Bronchial epithelial cell (primary cell): ENCODE results near the gene CYP27A1. TPM values are rescaled to one million over a fixed set of nuclear protein-coding genes. Genes with fewer than 3 reads are reported as not detected.

ENCODE experiments used
- DNase-seq: peaks from one replicate; pipeline ENCODE4 v3.0.0-alpha.2; 2010; ENCODE audit warnings: low read depth
- FAIRE-seq: peaks from 2 replicates; lab custom pipeline; 2011; peaks lifted over from hg19 to GRCh38; lab: Jason Lieb, UNC
- H3K27me3 ChIP-seq: 2 replicates; pipeline ENCODE4 v1.5.1; 2011; ENCODE audit warnings: low read length; ENCODE audit not compliant: control insufficient read depth, insufficient read depth
- H3K36me3 ChIP-seq: 2 replicates; pipeline ENCODE4 v1.5.1; 2011; ENCODE audit warnings: low read length; ENCODE audit not compliant: control insufficient read depth, insufficient read depth
- H3K4me3 ChIP-seq: 2 replicates; pipeline ENCODE4 v1.5.1; 2011; ENCODE audit warnings: mild to moderate bottlenecking, low read depth, low read length, control low read depth
- CTCF ChIP-seq: IDR thresholded peaks from 2 replicates; pipeline ENCODE4 v1.5.1; 2011; ENCODE audit warnings: mild to moderate bottlenecking, moderate library complexity, low read length, control low read depth, inconsistent platforms; ENCODE audit not compliant: insufficient read depth, severe bottlenecking
- total RNA-seq: library from RNA; depleted of rRNA; stranded (reverse); fragments of >200 nt; gene quantifications from 2 replicates; pipeline ENCODE4 v1.2.1, GENCODE V29; 2014

The CYP27A1 gene
- total RNA-seq, 1 donor from 2014 or later, result 0.26 TPM

- FAIRE-seq, result no peak
- no peak for TF ChIP-seq CTCF
- no peak for DNase-seq
- Histone ChIP-seq H3K36me3 (peaks cover 23% of the 10 kb centered on the region), H3K27me3 (no peaks in the 10 kb centered on the region), H3K4me3 (no peak overlapping the region)
Observed at GRCh38 chr2:218743068-218743467, 38.9 kb upstream of the CYP27A1 start.

- peaks cover 22% of the 10 kb centered on the region for H3K36me3 ChIP-seq
Observed at GRCh38 chr2:218744615-218745014, 37.3 kb upstream of the CYP27A1 start.

GRCh38 chr2:218745160-218745558, 36.8 kb upstream of the CYP27A1 start:
- FAIRE-seq (no peak), DNase-seq (no peak)
- no peak for TF ChIP-seq CTCF
- Histone ChIP-seq H3K36me3 (peaks cover 19% of the 10 kb centered on the region), H3K27me3 (no peaks in the 10 kb centered on the region), H3K4me3 (no peak overlapping the region)

More at GRCh38 chr2:218744615-218745014, 37.3 kb upstream of the CYP27A1 start:
- Histone ChIP-seq H3K27me3 (no peaks in the 10 kb centered on the region), H3K4me3 (no peak overlapping the region)
- no peak for DNase-seq
- TF ChIP-seq CTCF, result no peak
- FAIRE-seq, result no peak

- Histone ChIP-seq H3K4me3 (no peak overlapping the region), H3K27me3 (no peaks in the 10 kb centered on the region), H3K36me3 (peaks cover 18% of the 10 kb centered on the region)
- no peak for TF ChIP-seq CTCF
- FAIRE-seq (no peak), DNase-seq (no peak)
Observed at GRCh38 chr2:218745559-218746469, 36.1 kb upstream of the CYP27A1 start.

- FAIRE-seq, result no peak
- peaks cover 18% of the 10 kb centered on the region for H3K36me3 ChIP-seq
- TF ChIP-seq CTCF, result no peak
- no peak overlapping the region for H3K4me3 ChIP-seq
- no peak for DNase-seq
- H3K27me3 ChIP-seq, result no peaks in the 10 kb centered on the region
Observed at GRCh38 chr2:218746470-218746795, 35.5 kb upstream of the CYP27A1 start.

- TF ChIP-seq CTCF, result no peak
- DNase-seq, result no peak
- H3K4me3 ChIP-seq, result no peak overlapping the region
- H3K27me3 ChIP-seq, result no peaks in the 10 kb centered on the region
- peaks cover 18% of the 10 kb centered on the region for H3K36me3 ChIP-seq
- FAIRE-seq, result no peak
Observed at GRCh38 chr2:218746960-218747359, 35.0 kb upstream of the CYP27A1 start.
